H1 (cell line): ENCODE results near the gene XRN2. TPM values are rescaled to one million over a fixed set of nuclear protein-coding genes. Genes with fewer than 3 reads are reported as not detected.

ENCODE experiments used
- CTCF ChIA-PET: fragments of 300-600 bp; sonication (Branson Sonifier 250); formaldehyde crosslinking; loops from one replicate; lab custom pipeline; 2021; ENCODE audit not compliant: partially characterized antibody; lab: Charles Lee
- POLR2A ChIA-PET: fragments of 300-600 bp; sonication (Branson Sonifier 250); formaldehyde crosslinking; loops from one replicate; lab custom pipeline; 2021; ENCODE audit warnings: inconsistent platforms; ENCODE audit not compliant: partially characterized antibody; lab: Charles Lee
- DNase-seq, 2 experiments: peaks; one replicate each; pipeline versions ENCODE4 v3.0.0 to v3.0.0-alpha.2; 2010 to 2022; ENCODE audit warnings: low spot score in 2 of 2, low read depth in 1 of 2, mixed read lengths in 1 of 2
- FAIRE-seq: peaks from 2 replicates; lab custom pipeline; 2011; peaks lifted over from hg19 to GRCh38; lab: Jason Lieb, UNC
- H2AFZ ChIP-seq: 2 replicates; pipeline ENCODE4 v1.8.1; 2012; ENCODE audit warnings: low read length, inconsistent platforms
- H2AK5ac ChIP-seq: 2 replicates; pipeline ENCODE4 v1.6.1; 2013; ENCODE audit warnings: low read depth, low read length
- H2BK120ac ChIP-seq: replicated peaks from 2 replicates; pipeline ENCODE3; 2013; ENCODE audit warnings: low read depth, low read length, inconsistent platforms
- H2BK12ac ChIP-seq: 2 replicates; pipeline ENCODE4 v1.6.1; 2013; ENCODE audit warnings: low read depth, low read length
- H2BK15ac ChIP-seq: 2 replicates; pipeline ENCODE4 v1.6.1; 2013; ENCODE audit warnings: low read length
- H2BK20ac ChIP-seq: 2 replicates; pipeline ENCODE4 v1.6.1; 2013; ENCODE audit warnings: low read length
- H2BK5ac ChIP-seq: 2 replicates; pipeline ENCODE4 v1.6.1; 2013; ENCODE audit warnings: low read depth, low read length
- H3K14ac ChIP-seq: 2 replicates; pipeline ENCODE4 v1.6.1; 2013; ENCODE audit warnings: inconsistent platforms; ENCODE audit not compliant: insufficient read length
- H3K18ac ChIP-seq: 2 replicates; pipeline ENCODE4 v1.6.1; 2013; ENCODE audit warnings: low read length; ENCODE audit errors: extremely low read depth
- H3K23ac ChIP-seq: 2 replicates; pipeline ENCODE4 v1.6.1; 2013; ENCODE audit warnings: inconsistent platforms; ENCODE audit not compliant: insufficient read length
- H3K23me2 ChIP-seq: 2 replicates; pipeline ENCODE4 v1.6.1; 2013; ENCODE audit warnings: low read depth, low read length
- H3K27ac ChIP-seq: 2 replicates; pipeline ENCODE4 v1.6.1; 2011; ENCODE audit warnings: low read depth, low read length, inconsistent platforms
- H3K27me3 ChIP-seq, 4 experiments: replicated peaks in 1 of 4; 1 replicate in 1 of 4; 2 replicates in 3 of 4; pipeline versions ENCODE4 v1.6.1 to v1.8.1; 2011 to 2013; ENCODE audit warnings: low read length in 3 of 4, mild to moderate bottlenecking in 3 of 4, inconsistent platforms in 2 of 4, mixed read lengths in 2 of 4, moderate library complexity in 1 of 4; ENCODE audit not compliant: control insufficient read depth in 3 of 4, insufficient read depth in 3 of 4; ENCODE audit errors: extremely low read depth in 1 of 4
- H3K36me3 ChIP-seq, 4 experiments: 2 replicates each; pipeline versions ENCODE4 v1.6.1 to v1.8.1; 2011 to 2013; ENCODE audit warnings: mild to moderate bottlenecking in 4 of 4, low read length in 3 of 4, moderate library complexity in 2 of 4, control low read depth in 1 of 4, inconsistent platforms in 1 of 4; ENCODE audit not compliant: insufficient read depth in 4 of 4, control insufficient read depth in 2 of 4
- H3K4ac ChIP-seq: replicated peaks from 2 replicates; pipeline ENCODE3; 2013; ENCODE audit warnings: low read length, low read depth, mixed read lengths, inconsistent platforms; ENCODE audit not compliant: insufficient read length
- H3K4me1 ChIP-seq, 4 experiments: replicated peaks in 1 of 4; 1 replicate in 1 of 4; 2 replicates in 3 of 4; pipeline versions ENCODE4 v1.6.1 to v1.8.1; 2011 to 2013; ENCODE audit warnings: low read length in 3 of 4, inconsistent platforms in 2 of 4, mixed read lengths in 1 of 4; ENCODE audit not compliant: insufficient read depth in 4 of 4, control insufficient read depth in 3 of 4
- H3K4me2 ChIP-seq, 2 experiments: 2 replicates each; pipeline versions ENCODE4 v1.6.1 to v1.8.1; 2011 to 2013; ENCODE audit warnings: low read depth in 2 of 2, low read length in 2 of 2, control low read depth in 1 of 2, inconsistent platforms in 1 of 2, mild to moderate bottlenecking in 1 of 2; ENCODE audit not compliant: insufficient read depth in 1 of 2
- H3K4me3 ChIP-seq, 4 experiments: fragments of 200-600, 300-600 bp in 1 of 4; sonication (generic), shearing (Covaris generic), sonication (Bioruptor Twin) in 1 of 4; 2 replicates each; pipeline versions ENCODE4 v1.5.1 to v1.8.1; 2011 to 2016; ENCODE audit warnings: low read length in 4 of 4, low read depth in 3 of 4, control low read depth in 2 of 4, inconsistent platforms in 2 of 4, mild to moderate bottlenecking in 2 of 4, mixed read lengths in 1 of 4, moderate library complexity in 1 of 4; ENCODE audit not compliant: insufficient read depth in 2 of 4; ENCODE audit errors: extremely low read depth in 1 of 4
- H3K56ac ChIP-seq: replicated peaks from 2 replicates; pipeline ENCODE3; 2013; ENCODE audit warnings: low read depth, mild to moderate bottlenecking, mixed read lengths, low read length, inconsistent platforms; ENCODE audit not compliant: insufficient read length
- H3K79me1 ChIP-seq: 2 replicates; pipeline ENCODE4 v1.6.1; 2013; ENCODE audit warnings: low read depth, low read length, control low read depth
- H3K79me2 ChIP-seq, 2 experiments: 2 replicates each; pipeline versions ENCODE4 v1.6.1 to v1.8.1; 2012 to 2013; ENCODE audit warnings: low read length in 2 of 2, mild to moderate bottlenecking in 2 of 2, inconsistent platforms in 1 of 2; ENCODE audit not compliant: insufficient read depth in 2 of 2, control insufficient read depth in 1 of 2
- H3K9ac ChIP-seq, 4 experiments: replicated peaks in 1 of 4; 1 replicate in 1 of 4; 2 replicates in 3 of 4; pipeline versions ENCODE4 v1.6.1 to v1.8.1; 2011 to 2013; ENCODE audit warnings: low read depth in 3 of 4, low read length in 3 of 4, control low read depth in 2 of 4, mild to moderate bottlenecking in 2 of 4, moderate library complexity in 2 of 4, inconsistent platforms in 1 of 4; ENCODE audit errors: extremely low read depth in 1 of 4
- H3K9me3 ChIP-seq, 2 experiments: 2 replicates each; pipeline versions ENCODE4 v1.6.1 to v1.8.1; 2012 to 2013; ENCODE audit warnings: mild to moderate bottlenecking in 2 of 2, moderate library complexity in 2 of 2, control low read depth in 1 of 2, inconsistent platforms in 1 of 2, low read depth in 1 of 2, low read length in 1 of 2, mixed read lengths in 1 of 2; ENCODE audit not compliant: insufficient read depth in 2 of 2
- H4K20me1 ChIP-seq, 2 experiments: replicated peaks in 1 of 2; 2 replicates each; pipeline versions ENCODE3 to v1.8.1; 2011 to 2013; ENCODE audit warnings: inconsistent platforms in 2 of 2, low read length in 2 of 2, mild to moderate bottlenecking in 1 of 2; ENCODE audit not compliant: insufficient read depth in 2 of 2, control insufficient read depth in 1 of 2
- H4K5ac ChIP-seq: 2 replicates; pipeline ENCODE4 v1.6.1; 2013; ENCODE audit warnings: low read length, low read depth, mixed read lengths, inconsistent platforms; ENCODE audit not compliant: insufficient read length
- H4K8ac ChIP-seq: 2 replicates; pipeline ENCODE4 v1.8.0; 2013; ENCODE audit warnings: mild to moderate bottlenecking, moderate library complexity, low read length, inconsistent platforms; ENCODE audit not compliant: insufficient read depth; ENCODE audit errors: extremely low read depth
- H4K91ac ChIP-seq: replicated peaks from 2 replicates; pipeline ENCODE3; 2013; ENCODE audit warnings: low read length, mixed read lengths, inconsistent platforms; ENCODE audit not compliant: insufficient read length
- ASH2L ChIP-seq: fragments of 200-600, 300-600 bp; sonication (generic); IDR thresholded peaks from one replicate; pipeline ENCODE4 v1.7.1; 2017; ENCODE audit warnings: low read length
- CBX5 ChIP-seq: fragments of 300-800, 300-1000 bp; sonication (generic); IDR thresholded peaks from 2 replicates; pipeline ENCODE4 v1.7.1; 2016; ENCODE audit warnings: antibody characterized with exemption, low read length, low read depth
- CTBP2 ChIP-seq: IDR thresholded peaks from 2 replicates; pipeline ENCODE4 v1.7.0; 2011; ENCODE audit warnings: borderline replicate concordance, mild to moderate bottlenecking, moderate library complexity, mixed read lengths, low read length; ENCODE audit not compliant: insufficient read depth, insufficient read length
- KDM1A ChIP-seq: fragments of 200-600, 300-600 bp; sonication (generic); IDR thresholded peaks from 2 replicates; pipeline ENCODE4 v1.7.1; 2016; ENCODE audit warnings: mild to moderate bottlenecking, low read length, borderline replicate concordance
- KDM4A ChIP-seq: IDR thresholded peaks from one replicate; pipeline ENCODE4 v1.7.1; 2012; ENCODE audit warnings: low read depth, mild to moderate bottlenecking, moderate library complexity, low read length, inconsistent platforms; ENCODE audit not compliant: severe bottlenecking
- MAFK ChIP-seq: IDR thresholded peaks from 2 replicates; pipeline ENCODE4 v1.6.1; 2012; ENCODE audit warnings: low read depth, mild to moderate bottlenecking, improper control_type of control experiment, low read length
- POLR2AphosphoS5 ChIP-seq: IDR thresholded peaks from 2 replicates; pipeline ENCODE4 v1.6.1; 2011; ENCODE audit warnings: low read depth, low read length
- SRF ChIP-seq: IDR thresholded peaks from 2 replicates; pipeline ENCODE4 v1.6.1; 2011; ENCODE audit warnings: mild to moderate bottlenecking, low read depth, low read length, moderate library complexity
- TCF12 ChIP-seq: IDR thresholded peaks from 2 replicates; pipeline ENCODE4 v1.6.1; 2011; ENCODE audit warnings: low read depth, mild to moderate bottlenecking, low read length
- WGBS, 2 experiments: shearing (Covaris generic) in 1 of 2; methylation state at CpG; one replicate each; pipeline versions ENCODE4 v1.1.6 to v1.1.7; 2013 to 2015; ENCODE audit warnings: low lambda C conversion rate in 2 of 2, mixed read lengths in 2 of 2, inconsistent platforms in 1 of 2, low coverage in 1 of 2, missing lambda C conversion rate in 1 of 2; ENCODE audit not compliant: insufficient replicate concordance in 2 of 2, insufficient coverage in 1 of 2, insufficient read length in 1 of 2; ENCODE audit errors: extremely low coverage in 1 of 2, missing lambda C conversion rate in 1 of 2; 5-methylcytosine and 5-hydroxymethylcytosine counted together
- polyA plus RNA-seq, 7 experiments: library from polyadenylated mRNA; depleted of rRNA in 3 of 7; stranded (reverse) in 5 of 7; unstranded in 2 of 7; fragments of >200 nt in 5 of 7; fragments of 200-250 nt in 2 of 7; gene quantifications; 1 replicate in 5 of 7; 2 replicates in 1 of 7; 4 replicates in 1 of 7; pipeline versions ENCODE4 v1.2.1 to v1.2.3, GENCODE V29; 2011 to 2013; ENCODE audit warnings: missing spikeins in 2 of 7, mixed read lengths in 2 of 7
- total RNA-seq: library from RNA; stranded (reverse); fragmentation: NEBNext Ultra II Directional; extraction: Animal tissue kit (Norgen Biotek cat#: 25700); gene quantifications from 2 replicates; pipeline ENCODE4 v1.2.1, GENCODE V29; 2021

Gene XRN2
- total and polyA plus RNA-seq, 2 of the 8 experiments (the other 6 are each of a cell fraction or from before 2014, with no cell fraction given) = 60.3 to 139 TPM

DNA sequence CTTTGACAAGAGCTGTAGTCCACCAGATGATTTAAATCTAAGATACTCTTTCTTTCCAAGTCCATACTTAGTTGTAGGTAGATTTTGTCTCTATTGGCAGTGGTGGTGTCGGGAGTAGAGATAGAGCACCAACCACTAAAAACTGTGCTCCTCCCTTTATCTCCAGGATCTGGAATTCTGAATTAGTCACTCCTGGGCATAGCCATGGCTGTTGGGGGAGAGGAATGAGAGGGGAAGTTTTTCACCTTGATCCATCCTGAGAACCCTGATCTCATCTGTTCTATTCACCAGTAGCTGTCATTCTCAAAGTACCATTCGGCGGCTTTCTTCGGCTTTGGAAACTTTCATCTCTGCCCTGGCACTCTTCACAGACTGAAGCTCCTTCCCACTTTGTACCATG, 129.8 kb downstream of the XRN2 start:
- POLR2A ChIA-PET = interaction anchor here (1.4 kb wide), 1 partner anchor 130 kb away, joined by 3 read pairs; the partner anchor contains the start of gene XRN2
- H3K9ac ChIP-seq = no peak overlapping the region
- H3K9me3 ChIP-seq = no peaks in the 10 kb centered on the region
- H3K14ac ChIP-seq = no peak overlapping the region
- no peak overlapping the region for H2BK120ac ChIP-seq
- no peak overlapping the region for H2AFZ ChIP-seq
- no peak overlapping the region for H3K18ac ChIP-seq
- H3K56ac ChIP-seq = no peak overlapping the region
- DNase-seq = no peak
- H2BK15ac ChIP-seq = no peak overlapping the region
- H4K8ac ChIP-seq = no peak overlapping the region
- H3K23ac ChIP-seq = no peak overlapping the region
- H4K20me1 ChIP-seq = no peaks in the 10 kb centered on the region
- H2AK5ac ChIP-seq = no peak overlapping the region
- H3K27ac ChIP-seq = no peak overlapping the region
- H3K36me3 ChIP-seq = no peaks in the 10 kb centered on the region
- CTCF ChIA-PET = interaction anchor here (0.7 to 1.5 kb wide), 3 partner anchors 10 to 572 kb away, joined by 4 to 5 read pairs (median 4); no protein-coding TSS in a partner anchor
- no peak overlapping the region for H2BK20ac ChIP-seq
- H3K23me2 ChIP-seq = no peaks in the 10 kb centered on the region
- 99% methylated on average over 4 of the region's 4 CpGs; no CpG with 5 or more reads in 1 of the 2 experiments for WGBS, 2 experiments
- H3K4me3 ChIP-seq = no peak overlapping the region
- H3K4me2 ChIP-seq = no peak overlapping the region
- no peak overlapping the region for H4K91ac ChIP-seq
- H3K79me1 ChIP-seq = no peaks in the 10 kb centered on the region
- no peaks in the 10 kb centered on the region for H3K27me3 ChIP-seq
- H3K79me2 ChIP-seq = no peaks in the 10 kb centered on the region
- no peak overlapping the region for H2BK5ac ChIP-seq
- H3K4ac ChIP-seq = no peak overlapping the region
- H3K4me1 ChIP-seq = peaks cover 0 to 4% (median 0%) of the 10 kb centered on the region in 4 experiments; a peak in 2 of 7 replicates
- FAIRE-seq = no peak
- H4K5ac ChIP-seq = no peak overlapping the region
- H2BK12ac ChIP-seq = no peak overlapping the region
- TF ChIP-seq KDM1A (no peak), MAFK (no peak), SRF (no peak), KDM4A (no peak), CTBP2 (no peak), POLR2AphosphoS5 (no peak), CBX5 (no peak), ASH2L (no peak), TCF12 (no peak)
